ENCODE results near the gene EPB41L2.

Gene EPB41L2

GRCh38 chr6:131051341-131051740, 11.7 kb downstream of the EPB41L2 start:
- Mint-ChIP-seq H3K27me3 (no peaks in the 10 kb centered on the region), H3K4me1 (no peaks in the 10 kb centered on the region), H3K36me3 (peaks cover 17% of the 10 kb centered on the region), H3K4me3 (no peak overlapping the region), H3K9me3 (peaks cover 8% of the 10 kb centered on the region), H3K27ac (no peak overlapping the region)

GRCh38 chr6:131049608-131050007, 13.4 kb downstream of the EPB41L2 start:
- Mint-ChIP-seq H3K4me1 (no peaks in the 10 kb centered on the region), H3K36me3 (peaks cover 17% of the 10 kb centered on the region), H3K27me3 (no peaks in the 10 kb centered on the region), H3K27ac (no peak overlapping the region), H3K9me3 (peaks cover 8% of the 10 kb centered on the region), H3K4me3 (no peak overlapping the region)

- H3K36me3 Mint-ChIP-seq = peaks cover 11% of the 10 kb centered on the region
- no peak overlapping the region for H3K4me3 Mint-ChIP-seq
- no peaks in the 10 kb centered on the region for H3K27me3 Mint-ChIP-seq
- no peaks in the 10 kb centered on the region for H3K4me1 Mint-ChIP-seq
- H3K27ac Mint-ChIP-seq = no peak overlapping the region
- peaks cover 3% of the 10 kb centered on the region for H3K9me3 Mint-ChIP-seq
Observed at GRCh38 chr6:131048933-131049515, 14.0 kb downstream of the EPB41L2 start.

- Mint-ChIP-seq H3K27me3 (no peaks in the 10 kb centered on the region), H3K9me3 (no peaks in the 10 kb centered on the region), H3K4me3 (no peak overlapping the region), H3K4me1 (no peaks in the 10 kb centered on the region), H3K36me3 (peaks cover 8% of the 10 kb centered on the region), H3K27ac (no peak overlapping the region)
Observed at GRCh38 chr6:131048459-131048858, 14.6 kb downstream of the EPB41L2 start.

- Mint-ChIP-seq H3K4me1 (no peaks in the 10 kb centered on the region), H3K27ac (no peak overlapping the region), H3K27me3 (no peaks in the 10 kb centered on the region), H3K9me3 (no peaks in the 10 kb centered on the region), H3K36me3 (peaks cover 2% of the 10 kb centered on the region), H3K4me3 (no peak overlapping the region)
Observed at GRCh38 chr6:131045139-131045538, 17.9 kb downstream of the EPB41L2 start.

GRCh38 chr6:131043902-131044447, 19.1 kb downstream of the EPB41L2 start:
- H3K36me3 Mint-ChIP-seq = peaks cover 2% of the 10 kb centered on the region
- H3K27me3 Mint-ChIP-seq = no peaks in the 10 kb centered on the region
- H3K4me1 Mint-ChIP-seq = no peaks in the 10 kb centered on the region
- no peak overlapping the region for H3K27ac Mint-ChIP-seq
- no peaks in the 10 kb centered on the region for H3K9me3 Mint-ChIP-seq
- no peak overlapping the region for H3K4me3 Mint-ChIP-seq

GRCh38 chr6:131042664-131043063, 20.4 kb downstream of the EPB41L2 start:
- no peak overlapping the region for H3K4me3 Mint-ChIP-seq
- H3K27me3 Mint-ChIP-seq = no peaks in the 10 kb centered on the region
- no peaks in the 10 kb centered on the region for H3K4me1 Mint-ChIP-seq
- no peaks in the 10 kb centered on the region for H3K9me3 Mint-ChIP-seq
- no peaks in the 10 kb centered on the region for H3K36me3 Mint-ChIP-seq
- no peak overlapping the region for H3K27ac Mint-ChIP-seq

- Mint-ChIP-seq H3K27ac (no peak overlapping the region), H3K4me3 (no peak overlapping the region), H3K9me3 (no peaks in the 10 kb centered on the region), H3K4me1 (no peaks in the 10 kb centered on the region), H3K27me3 (no peaks in the 10 kb centered on the region), H3K36me3 (no peaks in the 10 kb centered on the region)
Observed at GRCh38 chr6:131041814-131042213, 21.2 kb downstream of the EPB41L2 start.

GRCh38 chr6:131040866-131041265, 22.2 kb downstream of the EPB41L2 start:
- H3K9me3 Mint-ChIP-seq = no peaks in the 10 kb centered on the region
- H3K4me1 Mint-ChIP-seq = no peaks in the 10 kb centered on the region
- H3K27me3 Mint-ChIP-seq = no peaks in the 10 kb centered on the region
- no peaks in the 10 kb centered on the region for H3K36me3 Mint-ChIP-seq
- no peak overlapping the region for H3K27ac Mint-ChIP-seq
- no peak overlapping the region for H3K4me3 Mint-ChIP-seq

GRCh38 chr6:131039345-131039680, 23.7 kb downstream of the EPB41L2 start:
- H3K27me3 Mint-ChIP-seq = no peaks in the 10 kb centered on the region
- H3K9me3 Mint-ChIP-seq = no peaks in the 10 kb centered on the region
- H3K4me1 Mint-ChIP-seq = no peaks in the 10 kb centered on the region
- H3K27ac Mint-ChIP-seq = no peak overlapping the region
- H3K4me3 Mint-ChIP-seq = no peak overlapping the region
- no peaks in the 10 kb centered on the region for H3K36me3 Mint-ChIP-seq

GRCh38 chr6:131038597-131039344, 24.3 kb downstream of the EPB41L2 start:
- Mint-ChIP-seq H3K4me3 (no peak overlapping the region), H3K36me3 (no peaks in the 10 kb centered on the region), H3K27ac (no peak overlapping the region), H3K27me3 (no peaks in the 10 kb centered on the region), H3K4me1 (no peaks in the 10 kb centered on the region), H3K9me3 (no peaks in the 10 kb centered on the region)

- Mint-ChIP-seq H3K27me3 (no peaks in the 10 kb centered on the region), H3K27ac (no peak overlapping the region), H3K36me3 (no peaks in the 10 kb centered on the region), H3K4me3 (no peak overlapping the region), H3K9me3 (no peaks in the 10 kb centered on the region), H3K4me1 (peaks cover 5% of the 10 kb centered on the region)
Observed at GRCh38 chr6:131037194-131037897, 25.7 kb downstream of the EPB41L2 start.

- H3K9me3 Mint-ChIP-seq = no peaks in the 10 kb centered on the region
- H3K4me1 Mint-ChIP-seq = peaks cover 5% of the 10 kb centered on the region
- no peak overlapping the region for H3K4me3 Mint-ChIP-seq
- no peaks in the 10 kb centered on the region for H3K36me3 Mint-ChIP-seq
- no peaks in the 10 kb centered on the region for H3K27me3 Mint-ChIP-seq
- no peak overlapping the region for H3K27ac Mint-ChIP-seq
Observed at GRCh38 chr6:131036601-131037000, 26.4 kb downstream of the EPB41L2 start.

- H3K4me1 Mint-ChIP-seq = peaks cover 5% of the 10 kb centered on the region
- no peaks in the 10 kb centered on the region for H3K36me3 Mint-ChIP-seq
- H3K27me3 Mint-ChIP-seq = no peaks in the 10 kb centered on the region
- H3K9me3 Mint-ChIP-seq = no peaks in the 10 kb centered on the region
- H3K27ac Mint-ChIP-seq = no peak overlapping the region
- H3K4me3 Mint-ChIP-seq = no peak overlapping the region
Observed at GRCh38 chr6:131036143-131036542, 26.9 kb downstream of the EPB41L2 start.

GRCh38 chr6:131035582-131035981, 27.5 kb downstream of the EPB41L2 start:
- H3K9me3 Mint-ChIP-seq = no peaks in the 10 kb centered on the region
- no peak overlapping the region for H3K4me3 Mint-ChIP-seq
- no peak overlapping the region for H3K27ac Mint-ChIP-seq
- no peaks in the 10 kb centered on the region for H3K27me3 Mint-ChIP-seq
- no peaks in the 10 kb centered on the region for H3K36me3 Mint-ChIP-seq
- peaks cover 5% of the 10 kb centered on the region for H3K4me1 Mint-ChIP-seq

GRCh38 chr6:131033631-131034030, 29.4 kb downstream of the EPB41L2 start:
- no peaks in the 10 kb centered on the region for H3K9me3 Mint-ChIP-seq

More at GRCh38 chr6:131033631-131034030, 29.4 kb downstream of the EPB41L2 start:
- Mint-ChIP-seq H3K27ac (no peak overlapping the region), H3K36me3 (no peaks in the 10 kb centered on the region), H3K4me3 (no peak overlapping the region), H3K4me1 (peaks cover 5% of the 10 kb centered on the region), H3K27me3 (no peaks in the 10 kb centered on the region)

All from activated naive CD4-positive, alpha-beta T cell treated with anti-CD3 and anti-CD28 coated beads, Interleukin-2, amount 50 U/mL, for 24 hours (primary cell).